Measurements from ENCODE around the gene SLC8B1.

DNA sequence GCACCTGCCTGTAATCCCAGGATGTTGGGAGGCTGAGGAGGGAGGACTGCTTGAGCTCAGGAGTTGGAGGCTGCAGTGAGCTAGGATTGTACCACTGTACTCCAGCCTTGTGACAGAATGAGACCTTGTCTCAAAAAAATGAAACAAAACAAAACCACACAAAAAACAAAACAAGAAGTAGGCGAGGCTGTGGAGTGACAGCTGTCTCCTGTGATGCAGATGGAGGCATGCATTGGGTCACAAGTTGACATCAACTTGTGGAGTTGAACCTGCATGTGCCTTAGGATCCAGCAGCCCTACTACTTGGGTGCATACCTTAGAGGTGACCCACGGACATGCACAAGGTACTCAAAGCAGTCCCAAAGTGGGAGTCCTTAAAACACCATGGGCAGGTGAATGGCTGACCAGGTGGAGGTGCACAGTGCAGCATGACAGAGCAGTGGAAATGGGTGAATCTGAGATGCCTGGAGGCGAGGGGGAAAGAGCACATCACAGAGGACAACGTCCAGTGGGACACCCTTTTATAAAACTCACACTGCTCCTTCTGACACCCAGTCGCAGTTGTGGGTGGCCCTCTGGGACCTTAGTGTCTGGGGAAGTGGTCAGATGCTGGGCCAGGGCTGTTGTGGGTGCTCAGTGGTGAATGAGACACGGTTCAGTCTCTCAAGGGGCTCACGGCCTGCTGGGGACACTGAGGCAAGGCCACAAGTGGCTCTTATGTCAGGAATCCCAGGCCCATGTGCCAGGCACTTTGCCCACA lies 36.2 kb upstream of the SLC8B1 start:
- no peak for TF ChIP-seq POLR2A (IDR thresholded peaks at IDR 0.05)
- TF ChIP-seq, protein P1, sequence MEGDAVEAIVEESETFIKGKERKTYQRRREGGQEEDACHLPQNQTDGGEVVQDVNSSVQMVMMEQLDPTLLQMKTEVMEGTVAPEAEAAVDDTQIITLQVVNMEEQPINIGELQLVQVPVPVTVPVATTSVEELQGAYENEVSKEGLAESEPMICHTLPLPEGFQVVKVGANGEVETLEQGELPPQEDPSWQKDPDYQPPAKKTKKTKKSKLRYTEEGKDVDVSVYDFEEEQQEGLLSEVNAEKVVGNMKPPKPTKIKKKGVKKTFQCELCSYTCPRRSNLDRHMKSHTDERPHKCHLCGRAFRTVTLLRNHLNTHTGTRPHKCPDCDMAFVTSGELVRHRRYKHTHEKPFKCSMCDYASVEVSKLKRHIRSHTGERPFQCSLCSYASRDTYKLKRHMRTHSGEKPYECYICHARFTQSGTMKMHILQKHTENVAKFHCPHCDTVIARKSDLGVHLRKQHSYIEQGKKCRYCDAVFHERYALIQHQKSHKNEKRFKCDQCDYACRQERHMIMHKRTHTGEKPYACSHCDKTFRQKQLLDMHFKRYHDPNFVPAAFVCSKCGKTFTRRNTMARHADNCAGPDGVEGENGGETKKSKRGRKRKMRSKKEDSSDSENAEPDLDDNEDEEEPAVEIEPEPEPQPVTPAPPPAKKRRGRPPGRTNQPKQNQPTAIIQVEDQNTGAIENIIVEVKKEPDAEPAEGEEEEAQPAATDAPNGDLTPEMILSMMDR (IDR thresholded peaks at IDR 0.05): no peak

Measured in right lobe of liver (tissue), 4 donors.